ENCODE measurements around the gene NUDT6. TPM values are rescaled to one million over a fixed set of nuclear protein-coding genes. Genes with fewer than 3 reads are reported as not detected.
"Not testable (repeated sequence)": the region's sequence is repeated elsewhere in the genome, so short reads cannot be mapped to it uniquely, and the experiment has no call there.

NUDT6 gene
- total and polyA plus RNA-seq, 5 donors: 8.0 to 18.0 (median 11.4) TPM

DNA sequence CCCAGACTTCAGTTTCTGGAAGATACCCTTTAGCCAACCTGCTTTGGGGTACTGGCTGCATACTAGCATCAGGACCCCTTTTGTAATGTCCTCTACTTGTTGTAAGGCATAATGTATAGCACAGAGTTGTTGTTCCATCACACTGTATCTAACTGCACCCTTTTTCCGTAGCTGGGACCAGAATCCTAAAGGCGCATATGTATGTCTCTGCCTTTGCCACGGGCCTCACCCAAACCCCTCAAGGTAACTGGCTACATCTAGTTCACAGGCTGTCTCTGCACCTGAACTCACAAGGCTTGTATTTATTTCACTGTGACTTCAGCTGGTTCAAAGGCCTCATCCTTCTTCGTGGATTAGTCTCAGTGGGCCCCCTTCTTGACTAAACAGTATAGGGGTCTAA, 29.6 kb upstream of the NUDT6 start:
- H3K27ac ChIP-seq (ENCODE audit: low read length): no peak overlapping the region
- no peaks in the 10 kb centered on the region for H3K4me1 ChIP-seq (ENCODE audit: control insufficient read depth, insufficient read depth, low read length)
- no peaks in the 10 kb centered on the region for H3K27me3 ChIP-seq (ENCODE audit: control insufficient read depth, insufficient read depth)
- no peak overlapping the region for H3K4me3 ChIP-seq (ENCODE audit: low read length)
- DNase-seq (no peak), ATAC-seq (no peak)
- no peaks in the 10 kb centered on the region for H3K9me3 ChIP-seq (ENCODE audit: control insufficient read depth, low read length)
- WGBS: over 99% methylated on average over 4 of the region's 4 CpGs
- intact Hi-C loops (cut with DNase I): no loop called here

DNA sequence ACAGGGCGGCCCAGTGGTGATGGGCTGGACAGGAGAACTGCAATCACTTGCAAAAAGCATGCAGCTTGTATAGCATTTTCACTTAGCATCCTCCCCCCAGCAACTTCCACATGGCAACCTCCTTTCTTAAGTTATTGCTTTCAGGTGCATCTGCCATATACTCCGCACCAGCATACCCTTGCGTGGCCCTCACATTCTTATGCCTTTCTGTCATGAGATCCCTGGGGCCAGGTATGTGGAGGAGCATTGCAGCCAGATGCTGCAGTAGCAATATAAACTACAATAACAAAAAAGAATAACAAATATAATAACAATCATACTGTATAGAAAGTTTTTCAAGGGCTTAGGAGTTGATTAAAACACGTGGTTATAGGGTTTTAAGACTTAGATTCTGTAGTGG, 26.3 kb upstream of the NUDT6 start:
- DNase-seq (no peak), ATAC-seq (no peak)
- 98% methylated on average over 4 of the region's 4 CpGs for WGBS
- intact Hi-C loops (cut with DNase I): no loop called here
- no peaks in the 10 kb centered on the region for H3K4me1 ChIP-seq (ENCODE audit: control insufficient read depth, insufficient read depth, low read length)
- no peak overlapping the region for H3K4me3 ChIP-seq (ENCODE audit: low read length)
- H3K27me3 ChIP-seq (ENCODE audit: control insufficient read depth, insufficient read depth): no peaks in the 10 kb centered on the region
- no peak overlapping the region for H3K27ac ChIP-seq (ENCODE audit: low read length)
- H3K9me3 ChIP-seq (ENCODE audit: control insufficient read depth, low read length): no peaks in the 10 kb centered on the region

DNA sequence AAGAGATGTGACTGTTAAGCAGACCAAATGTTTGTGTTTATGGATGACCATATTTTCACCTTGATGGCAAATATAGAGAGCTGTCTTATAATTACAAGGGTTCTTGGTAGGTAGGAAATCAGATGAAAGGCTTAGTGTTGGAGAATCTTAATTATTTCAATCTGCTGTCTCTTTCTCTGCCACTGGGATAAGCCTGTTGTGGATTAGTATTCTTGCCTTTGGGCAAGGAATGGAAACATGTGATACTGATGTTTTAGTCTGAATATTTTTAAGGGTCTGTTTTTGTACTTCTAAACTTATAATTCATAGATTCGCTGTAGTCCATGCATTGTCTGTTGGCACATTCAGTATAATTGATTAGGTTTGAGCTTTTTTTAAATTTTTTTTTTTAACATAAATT, 23.7 kb upstream of the NUDT6 start:
- Histone ChIP-seq H3K9me3 (ENCODE audit: control insufficient read depth, low read length) (no peaks in the 10 kb centered on the region), H3K4me3 (ENCODE audit: low read length) (no peak overlapping the region), H3K27ac (ENCODE audit: low read length) (no peak overlapping the region), H3K4me1 (ENCODE audit: control insufficient read depth, insufficient read depth, low read length) (no peaks in the 10 kb centered on the region), H3K27me3 (ENCODE audit: control insufficient read depth, insufficient read depth) (no peaks in the 10 kb centered on the region)
- DNase-seq: no peak
- no peak for ATAC-seq
- 98% methylated on average over 1 of the region's 1 CpG for WGBS
- intact Hi-C loops (cut with DNase I): no loop called here

DNA sequence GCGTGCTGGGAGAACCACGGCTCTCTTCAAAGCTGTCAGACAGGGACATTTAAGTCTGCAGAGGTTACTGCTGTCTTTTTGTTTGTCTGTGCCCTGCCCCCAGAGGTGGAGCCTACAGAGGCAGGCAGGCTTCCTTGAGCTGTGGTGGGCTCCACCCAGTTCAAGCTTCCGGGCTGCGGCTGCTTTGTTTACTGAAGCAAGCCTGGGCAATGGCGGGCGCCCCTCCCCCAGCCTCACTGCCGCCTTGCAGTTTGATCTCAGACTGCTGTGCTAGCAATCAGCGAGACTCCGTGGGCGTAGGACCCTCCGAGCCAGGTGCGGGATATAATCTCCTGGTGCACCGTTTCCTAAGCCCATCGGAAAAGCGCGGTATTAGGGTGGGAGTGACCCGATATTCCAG, 22.7 kb upstream of the NUDT6 start:
- ATAC-seq; H3K4me3 ChIP-seq (ENCODE audit: low read length); intact Hi-C loops (cut with DNase I); H3K9me3 ChIP-seq (ENCODE audit: control insufficient read depth, low read length); H3K27me3 ChIP-seq (ENCODE audit: control insufficient read depth, insufficient read depth); H3K4me1 ChIP-seq (ENCODE audit: control insufficient read depth, insufficient read depth, low read length); H3K27ac ChIP-seq (ENCODE audit: low read length); DNase-seq: not testable (repeated sequence)
- WGBS: 98% methylated on average over 14 of the region's 17 CpGs

DNA sequence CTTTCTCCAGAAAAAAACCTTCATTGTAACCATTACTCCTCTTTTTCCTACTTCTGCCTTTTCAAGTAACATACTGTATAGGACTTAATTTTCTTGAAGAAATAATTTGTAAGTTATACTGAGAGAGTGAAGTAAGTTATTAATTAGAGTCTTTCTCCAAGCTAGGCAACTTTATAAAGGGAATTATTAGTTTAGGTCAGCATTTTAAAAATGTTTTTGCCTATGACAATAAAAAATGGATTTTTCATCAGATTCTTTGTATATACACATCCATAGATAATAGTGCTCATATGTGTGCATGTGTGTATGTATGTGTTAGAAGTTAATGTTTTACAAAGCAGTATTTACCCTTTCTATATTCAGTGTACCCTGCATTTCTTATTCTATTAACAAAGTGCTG, 10.4 kb upstream of the NUDT6 start:
- Histone ChIP-seq H3K4me3 (ENCODE audit: low read length) (no peak overlapping the region), H3K4me1 (ENCODE audit: control insufficient read depth, insufficient read depth, low read length) (no peaks in the 10 kb centered on the region), H3K9me3 (ENCODE audit: control insufficient read depth, low read length) (no peaks in the 10 kb centered on the region), H3K27ac (ENCODE audit: low read length) (no peak overlapping the region), H3K27me3 (ENCODE audit: control insufficient read depth, insufficient read depth) (no peaks in the 10 kb centered on the region)
- DNase-seq: no peak
- intact Hi-C loops (cut with DNase I): no loop called here
- no peak for ATAC-seq

DNA sequence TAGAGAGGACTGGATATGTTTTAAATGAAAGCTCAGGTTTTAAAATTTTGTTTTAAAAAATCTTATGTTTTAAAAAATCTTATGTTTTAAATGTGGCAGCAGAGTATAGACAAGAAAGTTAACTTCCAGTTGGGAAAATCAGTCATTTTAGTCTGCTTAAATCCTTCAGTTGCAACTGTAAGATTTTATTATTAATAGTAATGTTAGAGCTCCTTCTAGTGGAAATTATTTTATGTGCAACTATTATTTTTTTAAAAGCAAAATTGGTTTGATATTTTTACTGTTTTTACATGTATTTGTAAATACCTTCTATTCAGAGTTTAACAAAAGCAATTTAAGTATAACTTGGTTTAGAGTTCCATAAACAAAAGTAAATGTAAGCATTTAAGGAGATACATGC, 8.5 kb upstream of the NUDT6 start:
- no peaks in the 10 kb centered on the region for H3K27me3 ChIP-seq (ENCODE audit: control insufficient read depth, insufficient read depth)
- ATAC-seq: no peak
- no peaks in the 10 kb centered on the region for H3K9me3 ChIP-seq (ENCODE audit: control insufficient read depth, low read length)
- no peak for DNase-seq
- no peak overlapping the region for H3K27ac ChIP-seq (ENCODE audit: low read length)
- intact Hi-C loops (cut with DNase I): no loop called here
- H3K4me1 ChIP-seq (ENCODE audit: control insufficient read depth, insufficient read depth, low read length): no peaks in the 10 kb centered on the region
- H3K4me3 ChIP-seq (ENCODE audit: low read length): no peak overlapping the region

DNA sequence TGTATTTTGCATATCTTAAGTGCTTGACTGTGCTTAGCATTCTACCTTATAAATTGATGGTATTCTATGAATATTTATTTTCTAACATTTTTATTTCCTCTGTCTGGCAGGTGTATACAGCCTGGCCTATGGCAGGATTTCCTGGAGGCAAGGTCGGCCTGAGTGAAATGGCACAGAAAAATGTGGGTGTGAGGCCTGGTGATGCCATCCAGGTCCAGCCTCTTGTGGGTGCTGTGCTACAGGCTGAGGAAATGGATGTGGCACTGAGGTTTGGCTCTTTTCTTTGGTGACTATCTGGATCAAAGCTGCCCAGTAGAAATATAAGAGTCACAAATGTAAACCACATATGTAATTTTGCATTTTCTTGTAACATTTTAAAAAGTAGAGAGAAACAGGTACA, 6.5 kb upstream of the NUDT6 start:
- DNase-seq (no peak), ATAC-seq (no peak)
- 78% methylated on average over 1 of the region's 1 CpG for WGBS
- Histone ChIP-seq H3K4me1 (ENCODE audit: control insufficient read depth, insufficient read depth, low read length) (no peaks in the 10 kb centered on the region), H3K27me3 (ENCODE audit: control insufficient read depth, insufficient read depth) (no peaks in the 10 kb centered on the region), H3K9me3 (ENCODE audit: control insufficient read depth, low read length) (no peaks in the 10 kb centered on the region), H3K4me3 (ENCODE audit: low read length) (no peak overlapping the region), H3K27ac (ENCODE audit: low read length) (no peak overlapping the region)
- intact Hi-C loops (cut with DNase I): loop anchor here (5.0 to 10.0 kb wide), 4 partner anchors 167 to 324 kb away; no protein-coding TSS in a partner anchor

DNA sequence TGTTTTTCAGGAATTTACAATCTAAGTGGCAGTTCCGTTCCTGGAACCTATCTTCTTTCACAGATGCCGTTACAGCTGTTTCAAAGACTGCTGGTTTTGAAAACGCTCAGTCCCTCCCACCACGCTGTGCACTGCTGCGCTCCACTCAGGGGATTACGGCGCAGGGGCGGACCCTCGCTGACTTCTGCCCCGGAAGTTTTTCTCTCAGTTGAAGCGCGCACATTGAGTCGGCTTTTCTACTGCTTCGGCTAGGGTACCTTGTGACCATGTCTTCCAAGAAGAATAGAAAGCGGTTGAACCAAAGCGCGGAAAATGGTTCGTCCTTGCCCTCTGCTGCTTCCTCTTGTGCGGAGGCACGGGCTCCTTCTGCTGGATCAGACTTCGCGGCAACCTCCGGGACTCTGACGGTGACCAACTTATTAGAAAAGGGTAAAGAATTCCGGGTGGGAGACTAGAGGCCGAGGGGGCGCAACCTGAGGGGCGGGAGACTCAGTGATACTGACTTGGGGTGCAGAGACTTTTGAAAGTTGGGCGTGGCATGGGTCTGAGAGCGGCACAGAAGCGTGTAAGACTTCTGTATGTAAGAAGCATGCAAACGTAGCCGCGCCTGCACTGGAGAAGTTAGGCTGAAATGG, 597 bp upstream of the NUDT6 start:
- Histone ChIP-seq H3K27ac (ENCODE audit: low read length) (peak overlapping the region; percentile 87), H3K4me3 (ENCODE audit: low read length) (peak overlapping the region; percentile 98), H3K27me3 (ENCODE audit: control insufficient read depth, insufficient read depth) (no peaks in the 10 kb centered on the region), H3K9me3 (ENCODE audit: control insufficient read depth, low read length) (no peaks in the 10 kb centered on the region), H3K4me1 (ENCODE audit: control insufficient read depth, insufficient read depth, low read length) (peaks cover 2% of the 10 kb centered on the region)
- DNase-seq (peak; percentile 85 to 92 (median 92)), ATAC-seq (peak; percentile 99)
- intact Hi-C loops (cut with DNase I): loop anchor here (5.0 to 10.0 kb wide), 3 partner anchors 96 to 318 kb away; partner anchors contain the start of gene FGF2 (in 1 of the 4)
- WGBS: under 1% methylated on average over 34 of the region's 34 CpGs

DNA sequence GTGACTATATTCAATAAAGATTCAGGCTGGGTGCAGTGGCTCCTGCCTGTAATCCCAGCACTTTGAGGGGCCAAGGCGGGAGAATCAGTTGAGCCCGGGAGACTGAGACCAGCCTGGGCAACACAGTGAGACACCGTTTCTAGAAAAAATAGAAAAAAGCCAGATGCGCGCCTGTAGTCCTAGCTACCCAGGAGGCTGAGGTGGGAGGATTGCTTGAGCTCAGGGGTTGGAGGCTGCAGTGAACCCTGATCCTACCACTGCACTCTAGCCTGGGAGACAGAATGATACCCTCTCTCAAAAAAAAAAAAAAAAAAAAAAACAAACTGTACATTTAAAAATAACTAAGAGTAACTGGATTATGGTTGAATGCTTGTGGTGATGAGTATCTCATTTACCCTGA, 1.1 kb downstream of the NUDT6 start:
- intact Hi-C loops (cut with DNase I): loop anchor here (5.0 to 10.0 kb wide), 3 partner anchors 94 to 316 kb away; partner anchors contain the start of gene FGF2 (in 1 of the 4)
- peak overlapping the region; percentile 98 for H3K4me3 ChIP-seq (ENCODE audit: low read length)
- DNase-seq (no peak), ATAC-seq (no peak)
- H3K27ac ChIP-seq (ENCODE audit: low read length): no peak overlapping the region
- H3K4me1 ChIP-seq (ENCODE audit: control insufficient read depth, insufficient read depth, low read length): peaks cover 2% of the 10 kb centered on the region
- WGBS: 85% methylated on average over 5 of the region's 5 CpGs
- no peaks in the 10 kb centered on the region for H3K9me3 ChIP-seq (ENCODE audit: control insufficient read depth, low read length)
- H3K27me3 ChIP-seq (ENCODE audit: control insufficient read depth, insufficient read depth): no peaks in the 10 kb centered on the region

DNA sequence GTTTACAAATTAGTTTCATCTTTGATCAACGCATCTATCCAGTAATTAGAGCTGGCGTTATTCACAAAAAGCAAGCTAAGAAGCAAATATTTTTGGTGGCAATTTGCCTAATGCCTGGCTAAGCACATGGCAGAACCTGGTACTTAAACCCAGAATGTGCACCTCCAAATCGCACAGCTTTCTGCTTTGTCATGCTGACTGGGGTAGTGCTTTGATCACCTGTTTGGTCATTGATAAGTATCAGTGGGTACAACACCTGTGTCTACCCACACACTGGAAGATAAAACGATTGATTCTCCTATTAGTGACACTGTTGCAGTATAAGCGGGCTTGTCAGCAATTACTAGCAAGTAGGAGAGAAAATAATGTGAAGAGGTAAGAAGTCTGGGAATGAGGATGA, 1.9 kb downstream of the NUDT6 start:
- H3K27me3 ChIP-seq (ENCODE audit: control insufficient read depth, insufficient read depth): no peaks in the 10 kb centered on the region
- 88% methylated on average over 5 of the region's 5 CpGs for WGBS
- no peak overlapping the region for H3K4me3 ChIP-seq (ENCODE audit: low read length)
- no peak overlapping the region for H3K27ac ChIP-seq (ENCODE audit: low read length)
- intact Hi-C loops (cut with DNase I): loop anchor here (5.0 to 10.0 kb wide), 3 partner anchors 93 to 316 kb away; partner anchors contain the start of gene FGF2 (in 1 of the 4)
- peaks cover 2% of the 10 kb centered on the region for H3K4me1 ChIP-seq (ENCODE audit: control insufficient read depth, insufficient read depth, low read length)
- no peak for ATAC-seq
- no peak for DNase-seq
- no peaks in the 10 kb centered on the region for H3K9me3 ChIP-seq (ENCODE audit: control insufficient read depth, low read length)

DNA sequence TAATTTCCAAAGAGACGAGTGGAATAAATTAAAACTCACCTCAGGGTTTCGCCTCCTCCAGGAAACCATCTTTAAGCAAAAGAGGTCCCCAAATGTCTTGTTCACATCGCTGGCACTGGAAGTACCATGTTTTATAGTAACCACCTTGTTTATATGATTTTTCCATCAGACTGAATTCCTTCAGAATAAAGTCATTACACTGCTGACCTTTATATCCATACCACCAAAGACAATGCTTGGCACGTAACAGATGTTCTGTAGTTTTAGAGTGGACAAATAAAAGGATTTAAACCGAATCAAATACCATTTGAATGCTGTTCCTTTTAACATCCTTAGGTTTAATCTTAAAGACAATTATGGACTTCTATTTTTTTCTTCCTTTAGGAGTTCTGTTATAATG, 4.7 kb downstream of the NUDT6 start:
- Histone ChIP-seq H3K9me3 (ENCODE audit: control insufficient read depth, low read length) (no peaks in the 10 kb centered on the region), H3K4me3 (ENCODE audit: low read length) (no peak overlapping the region), H3K27ac (ENCODE audit: low read length) (no peak overlapping the region), H3K4me1 (ENCODE audit: control insufficient read depth, insufficient read depth, low read length) (peaks cover 2% of the 10 kb centered on the region), H3K27me3 (ENCODE audit: control insufficient read depth, insufficient read depth) (no peaks in the 10 kb centered on the region)
- WGBS: 86% methylated on average over 5 of the region's 5 CpGs
- intact Hi-C loops (cut with DNase I): loop anchor here in 1 of 4 donors (5.0 kb wide), 1 partner anchor 165 kb away; no protein-coding TSS in a partner anchor
- DNase-seq: no peak
- ATAC-seq: no peak

DNA sequence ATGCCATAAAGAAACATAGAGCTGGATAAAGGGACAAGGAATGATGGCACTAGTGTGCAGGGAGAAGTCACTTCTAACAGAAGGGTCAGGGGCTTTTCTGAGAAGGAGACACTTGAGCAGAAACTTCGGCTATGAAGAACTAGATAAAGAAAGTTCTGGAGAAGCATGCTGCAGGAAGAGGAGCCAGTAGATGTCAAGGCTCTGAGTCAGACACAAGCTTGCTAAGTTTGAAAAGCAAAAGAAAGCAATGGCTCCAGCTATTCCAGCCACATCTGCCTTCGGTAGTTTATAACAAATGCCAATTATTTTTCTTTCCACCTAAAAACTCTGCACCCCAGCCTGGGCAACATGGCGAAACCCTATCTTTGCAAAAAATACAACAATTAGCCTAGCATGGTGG, 7.5 kb downstream of the NUDT6 start:
- no peak overlapping the region for H3K27ac ChIP-seq (ENCODE audit: low read length)
- ATAC-seq (no peak), DNase-seq (no peak)
- no peaks in the 10 kb centered on the region for H3K27me3 ChIP-seq (ENCODE audit: control insufficient read depth, insufficient read depth)
- no peak overlapping the region for H3K4me3 ChIP-seq (ENCODE audit: low read length)
- H3K4me1 ChIP-seq (ENCODE audit: control insufficient read depth, insufficient read depth, low read length): no peaks in the 10 kb centered on the region
- intact Hi-C loops (cut with DNase I): loop anchor here in 2 of 4 donors (5.0 kb wide), 2 partner anchors 158 to 163 kb away; no protein-coding TSS in a partner anchor
- H3K9me3 ChIP-seq (ENCODE audit: control insufficient read depth, low read length): no peaks in the 10 kb centered on the region
- 87% methylated on average over 3 of the region's 3 CpGs for whole genome bisulfite sequencing
